HCEC 1CT (cell line): ENCODE measurements around the gene BLOC1S1.
"Not testable (repeated sequence)": the region's sequence is repeated elsewhere in the genome, so short reads cannot be mapped to it uniquely, and the experiment has no call there.

Experiments used
- DNase-seq: peaks from one replicate; pipeline ENCODE4 v3.0.0-alpha.2; 2017

Gene BLOC1S1

GRCh38 chr12:55746174-55746912 is 30.5 kb downstream of the BLOC1S1 start:
- no peak for DNase-seq

- DNase-seq: no peak
These were observed 31.0 kb downstream of the BLOC1S1 start for GRCh38 chr12:55746913-55747231.

DNA sequence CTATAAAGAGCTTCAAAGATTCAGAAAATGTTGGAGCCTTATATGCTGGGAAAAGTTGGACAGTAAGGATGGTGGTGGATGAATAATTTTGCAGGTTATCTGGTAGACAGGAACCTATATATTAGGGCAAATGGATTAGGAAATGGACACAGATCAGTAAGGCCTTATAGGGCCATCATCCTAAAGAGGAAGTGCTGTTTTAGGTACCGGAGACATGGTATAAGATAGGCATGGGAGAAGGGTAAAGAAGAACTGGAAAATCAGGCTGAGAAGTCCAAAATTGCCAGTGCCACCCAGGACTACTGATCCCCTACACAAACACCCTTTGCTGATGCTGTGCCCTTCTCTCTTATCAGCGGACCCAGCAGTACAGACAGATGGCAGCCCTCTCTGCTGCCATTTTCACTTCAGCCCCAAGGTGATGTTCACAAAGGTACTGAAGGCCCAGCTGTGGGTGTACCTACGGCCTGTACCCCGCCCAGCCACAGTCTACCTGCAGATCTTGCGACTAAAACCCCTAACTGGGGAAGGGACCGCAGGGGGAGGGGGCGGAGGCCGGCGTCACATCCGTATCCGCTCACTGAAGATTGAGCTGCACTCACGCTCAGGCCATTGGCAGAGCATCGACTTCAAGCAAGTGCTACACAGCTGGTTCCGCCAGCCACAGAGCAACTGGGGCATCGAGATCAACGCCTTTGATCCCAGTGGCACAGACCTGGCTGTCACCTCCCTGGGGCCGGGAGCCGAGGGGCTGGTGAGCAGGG is 32.6 kb downstream of the BLOC1S1 start:
- DNase-seq: no peak

- no peak for DNase-seq
These were observed 39.4 kb downstream of the BLOC1S1 start for GRCh38 chr12:55755246-55755645.

- no peak for DNase-seq
These were observed 41.9 kb downstream of the BLOC1S1 start for GRCh38 chr12:55757701-55758100.

- not testable (repeated sequence) for DNase-seq
These were observed 42.7 kb downstream of the BLOC1S1 start for GRCh38 chr12:55758575-55758974.

- no peak for DNase-seq
These were observed 44.8 kb downstream of the BLOC1S1 start for GRCh38 chr12:55760663-55761062.

DNA sequence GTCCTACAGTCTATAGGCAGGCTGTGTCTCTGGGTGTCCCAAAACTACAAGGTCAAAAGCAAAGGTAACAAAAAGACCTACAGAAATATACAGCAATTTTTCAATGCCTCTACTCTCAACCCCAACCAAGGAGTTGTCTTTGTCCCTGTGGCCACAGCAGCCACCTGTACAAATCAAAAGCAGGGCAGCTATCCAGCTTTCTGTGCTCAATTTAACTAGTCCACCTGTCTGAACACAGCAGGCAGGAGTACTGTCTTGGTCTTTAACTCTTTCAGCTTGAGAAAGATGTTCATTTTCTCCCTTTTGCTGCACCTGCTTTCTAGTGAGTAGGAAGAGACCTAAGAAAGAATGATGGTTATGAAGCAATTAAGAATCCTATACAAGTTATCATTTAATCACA is 46.8 kb downstream of the BLOC1S1 start:
- no peak for DNase-seq

- DNase-seq: no peak
These were observed 50.0 kb downstream of the BLOC1S1 start for GRCh38 chr12:55765736-55766290.

- no peak for DNase-seq
These were observed 51.3 kb downstream of the BLOC1S1 start for GRCh38 chr12:55767156-55767555.
